OCI-LY1 (cell line): ENCODE measurements around the gene WDR82.

Source experiments
- H2AFZ ChIP-seq: fragments of 200-600 bp; sonication (generic), shearing (Covaris generic); 2 replicates; pipeline ENCODE4 v1.6.0; 2014; ENCODE audit warnings: antibody characterized with exemption, mild to moderate bottlenecking, low read length
- H3F3A ChIP-seq: fragments of 200-600 bp; sonication (generic), shearing (Covaris generic); 2 replicates; pipeline ENCODE4 v1.6.0; 2014; ENCODE audit warnings: mild to moderate bottlenecking, antibody characterized with exemption, low read length, moderate library complexity; ENCODE audit not compliant: insufficient read depth
- H3K27ac ChIP-seq: fragments of 200-600 bp; sonication (generic); 2 replicates; pipeline ENCODE4 v1.5.1; 2014; ENCODE audit warnings: low read length, mixed run types, mild to moderate bottlenecking, low read depth; ENCODE audit not compliant: poor library complexity, severe bottlenecking
- H3K27me3 ChIP-seq: fragments of 200-600 bp; sonication (generic); 2 replicates; pipeline ENCODE4 v1.6.0; 2014; ENCODE audit warnings: antibody characterized with exemption, mild to moderate bottlenecking, low read length, moderate library complexity; ENCODE audit not compliant: insufficient read depth
- H3K36me3 ChIP-seq: fragments of 200-600 bp; sonication (generic); 2 replicates; pipeline ENCODE4 v1.6.1; 2014; ENCODE audit warnings: mild to moderate bottlenecking, antibody characterized with exemption, low read length, moderate library complexity, mixed read lengths; ENCODE audit not compliant: insufficient read depth
- H3K4me1 ChIP-seq: fragments of 200-600 bp; sonication (generic); 2 replicates; pipeline ENCODE4 v1.5.1; 2014; ENCODE audit warnings: mild to moderate bottlenecking, low read length, moderate library complexity; ENCODE audit not compliant: insufficient read depth, severe bottlenecking
- H3K4me2 ChIP-seq: fragments of 200-600 bp; sonication (generic), shearing (Covaris generic); 2 replicates; pipeline ENCODE4 v1.6.1; 2014; ENCODE audit warnings: low read length
- H3K4me3 ChIP-seq: fragments of 200-600 bp; sonication (generic); 2 replicates; pipeline ENCODE4 v1.5.1; 2014; ENCODE audit warnings: low read length, low read depth, mild to moderate bottlenecking, mixed read lengths; ENCODE audit not compliant: poor library complexity, severe bottlenecking
- H3K79me2 ChIP-seq: fragments of 200-600 bp; shearing (Covaris generic); 2 replicates; pipeline ENCODE4 v1.6.1; 2016; ENCODE audit warnings: mixed run types, low read length, mixed read lengths; ENCODE audit not compliant: insufficient read depth
- H3K9ac ChIP-seq: fragments of 200-600 bp; sonication (generic), shearing (Covaris generic); 2 replicates; pipeline ENCODE4 v1.6.1; 2014; ENCODE audit warnings: mild to moderate bottlenecking, low read length, mixed read lengths
- H3K9me2 ChIP-seq: fragments of 200-600 bp; sonication (generic), shearing (Covaris generic); 2 replicates; pipeline ENCODE4 v1.6.1; 2014; ENCODE audit warnings: low read depth, mild to moderate bottlenecking, low read length, mixed read lengths
- H3K9me3 ChIP-seq: fragments of 200-600 bp; shearing (Covaris generic); 2 replicates; pipeline ENCODE4 v1.6.1; 2014; ENCODE audit warnings: low read length, mixed read lengths
- H4K20me1 ChIP-seq: fragments of 200-600 bp; sonication (generic), shearing (Covaris generic); 2 replicates; pipeline ENCODE4 v1.6.0; 2016; ENCODE audit warnings: mild to moderate bottlenecking, low read length; ENCODE audit not compliant: insufficient read depth
- CTCF ChIP-seq: fragments of 200-600 bp; sonication (generic), shearing (Covaris generic); IDR thresholded peaks from 2 replicates; pipeline ENCODE4 v1.5.1; 2017; ENCODE audit warnings: mild to moderate bottlenecking, antibody characterized with exemption, low read length, moderate library complexity, mixed read lengths
- EZH2 ChIP-seq: fragments of 200-600 bp; sonication (generic), shearing (Covaris generic); IDR thresholded peaks from 2 replicates; pipeline ENCODE4 v1.8.0; 2017; ENCODE audit warnings: borderline replicate concordance, mixed run types, mild to moderate bottlenecking, antibody characterized with exemption, low read length, moderate library complexity, mixed read lengths

Gene WDR82

GRCh38 chr3:52295671-52296208 lies 17.3 kb upstream of the WDR82 start:
- TF ChIP-seq CTCF (no peak), EZH2 (no peak)
- Histone ChIP-seq H3K27me3 (no peaks in the 10 kb centered on the region; the same call in 1 of the 2 replicates), H3K4me2 (no peak overlapping the region), H3K79me2 (no peaks in the 10 kb centered on the region), H3K9ac (no peak overlapping the region), H4K20me1 (no peaks in the 10 kb centered on the region), H3K4me1 (no peaks in the 10 kb centered on the region), H3K36me3 (peaks cover 10% of the 10 kb centered on the region; the same call in 1 of the 2 replicates), H3K27ac (no peak overlapping the region), H3K9me2 (no peaks in the 10 kb centered on the region), H3F3A (no peaks in the 10 kb centered on the region), H3K4me3 (no peak overlapping the region), H2AFZ (no peak overlapping the region), H3K9me3 (no peaks in the 10 kb centered on the region)

GRCh38 chr3:52294320-52295150 lies 16.1 kb upstream of the WDR82 start:
- Histone ChIP-seq H3F3A (no peaks in the 10 kb centered on the region), H3K9ac (no peak overlapping the region), H3K4me3 (no peak overlapping the region), H3K4me2 (no peak overlapping the region), H3K79me2 (no peaks in the 10 kb centered on the region), H3K9me3 (no peaks in the 10 kb centered on the region), H3K9me2 (no peaks in the 10 kb centered on the region), H4K20me1 (no peaks in the 10 kb centered on the region), H3K4me1 (no peaks in the 10 kb centered on the region), H3K27ac (no peak overlapping the region), H2AFZ (no peak overlapping the region), H3K27me3 (no peaks in the 10 kb centered on the region; the same call in 1 of the 2 replicates), H3K36me3 (peaks cover 10% of the 10 kb centered on the region; the same call in 1 of the 2 replicates)
- no peak for TF ChIP-seq CTCF
- no peak for TF ChIP-seq EZH2

- Histone ChIP-seq H3K27me3 (no peaks in the 10 kb centered on the region), H3K27ac (no peak overlapping the region), H3K9me2 (no peaks in the 10 kb centered on the region), H3K9ac (no peak overlapping the region), H3K4me1 (peaks cover 6% of the 10 kb centered on the region), H3K36me3 (peaks cover 10% of the 10 kb centered on the region; the same call in 1 of the 2 replicates), H3K9me3 (no peaks in the 10 kb centered on the region), H3K4me2 (no peak overlapping the region), H2AFZ (no peak overlapping the region), H3K79me2 (no peaks in the 10 kb centered on the region), H4K20me1 (no peaks in the 10 kb centered on the region), H3F3A (no peaks in the 10 kb centered on the region), H3K4me3 (no peak overlapping the region)
- TF ChIP-seq CTCF, result no peak
- TF ChIP-seq EZH2, result no peak
These were observed 15.3 kb upstream of the WDR82 start for GRCh38 chr3:52293491-52294319.
